Neural progenitor cell (in vitro differentiated cells): Measurements from ENCODE around the gene RELN. TPM values are rescaled to one million over a fixed set of nuclear protein-coding genes. Genes with fewer than 3 reads are reported as not detected.

Experiments
- DNase-seq: peaks from one replicate; pipeline ENCODE4 v3.0.0-alpha.2; 2016; ENCODE audit warnings: low spot score
- H2AFZ ChIP-seq: fragments of 200-600 bp; sonication (generic); replicated peaks from 2 replicates; pipeline ENCODE4 v1.6.1; 2016; ENCODE audit warnings: antibody characterized with exemption
- H3F3A ChIP-seq: fragments of 200-600 bp; sonication (generic); 2 replicates; pipeline ENCODE4 v1.6.1; 2016; ENCODE audit warnings: antibody characterized with exemption, low read depth
- H3K27ac ChIP-seq: fragments of 200-600 bp; sonication (generic); 2 replicates; pipeline ENCODE4 v1.5.1; 2016; ENCODE audit warnings: mild to moderate bottlenecking
- H3K27me3 ChIP-seq: fragments of 200-600 bp; sonication (generic); 2 replicates; pipeline ENCODE4 v1.6.1; 2016; ENCODE audit warnings: mild to moderate bottlenecking, moderate library complexity
- H3K36me3 ChIP-seq: fragments of 200-600 bp; sonication (generic); 2 replicates; pipeline ENCODE4 v1.5.1; 2016
- H3K4me1 ChIP-seq: fragments of 200-600 bp; sonication (generic); 2 replicates; pipeline ENCODE4 v1.6.1; 2016; ENCODE audit warnings: mixed run types
- H3K4me2 ChIP-seq: fragments of 200-600 bp; sonication (generic); 2 replicates; pipeline ENCODE4 v1.6.1; 2016
- H3K4me3 ChIP-seq: fragments of 200-600 bp; sonication (generic); 2 replicates; pipeline ENCODE4 v1.5.1; 2016
- H3K79me2 ChIP-seq: fragments of 200-600 bp; sonication (generic); 2 replicates; pipeline ENCODE4 v1.6.1; 2016; ENCODE audit warnings: low read depth
- H3K9ac ChIP-seq: fragments of 200-600 bp; sonication (generic); 2 replicates; pipeline ENCODE4 v1.6.1; 2016
- H3K9me3 ChIP-seq: fragments of 200-600 bp; sonication (generic); 2 replicates; pipeline ENCODE4 v1.5.1; 2016; ENCODE audit warnings: low read depth
- H4K20me1 ChIP-seq: fragments of 200-600 bp; sonication (generic); 2 replicates; pipeline ENCODE4 v1.6.1; 2016; ENCODE audit warnings: low read depth
- H3K27ac Mint-ChIP-seq: 3 replicates; pipeline ENCODE4 v1.8.0; 2021; ENCODE audit warnings: mixed read lengths
- H3K27me3 Mint-ChIP-seq: 2 replicates; pipeline ENCODE4 v1.8.0; 2022; ENCODE audit warnings: low read depth, mild to moderate bottlenecking, inconsistent platforms, moderate library complexity, mixed read lengths; ENCODE audit not compliant: insufficient read depth
- H3K36me3 Mint-ChIP-seq: 3 replicates; pipeline ENCODE4 v1.8.0; 2021; ENCODE audit warnings: mixed read lengths
- H3K4me1 Mint-ChIP-seq: 3 replicates; pipeline ENCODE4 v1.8.0; 2021; ENCODE audit warnings: mixed read lengths
- H3K4me3 Mint-ChIP-seq: 3 replicates; pipeline ENCODE4 v1.8.0; 2021; ENCODE audit warnings: mild to moderate bottlenecking, moderate library complexity, mixed read lengths
- H3K9me3 Mint-ChIP-seq: 3 replicates; pipeline ENCODE4 v1.8.0; 2020; ENCODE audit warnings: mixed read lengths
- CTCF ChIP-seq: fragments of 200-600 bp; sonication (generic); IDR thresholded peaks from 2 replicates; pipeline ENCODE4 v1.5.1; 2017; ENCODE audit warnings: antibody characterized with exemption, mild to moderate bottlenecking
- EZH2 ChIP-seq: fragments of 200-600 bp; sonication (generic); IDR thresholded peaks from 2 replicates; pipeline ENCODE4 v1.6.1; 2017; ENCODE audit warnings: antibody characterized with exemption, mild to moderate bottlenecking, moderate library complexity
- EZH2phosphoT487 ChIP-seq: fragments of 200-600 bp; sonication (generic); IDR thresholded peaks from 2 replicates; pipeline ENCODE4 v1.6.1; 2017; ENCODE audit warnings: antibody characterized with exemption
- total RNA-seq: library from RNA; depleted of rRNA; stranded (reverse); fragments of >200 nt; gene quantifications from 2 replicates; pipeline ENCODE4 v1.2.3, GENCODE V29; 2015; ENCODE audit warnings: low replicate concordance

Gene RELN
- total RNA-seq, 1 donor from 2014 or later, result 0.02 TPM

GRCh38 chr7:103542470-103542869, 447.0 kb downstream of the RELN start:
- Histone ChIP-seq H4K20me1 (no peaks in the 10 kb centered on the region), H3K27ac (no peak overlapping the region), H3K36me3 (no peaks in the 10 kb centered on the region), H3K4me2 (no peak overlapping the region), H3K4me3 (no peak overlapping the region), H3K79me2 (no peaks in the 10 kb centered on the region), H3K4me1 (no peaks in the 10 kb centered on the region), H3K9ac (no peak overlapping the region), H3F3A (no peaks in the 10 kb centered on the region), H2AFZ (no peak overlapping the region), H3K27me3 (no peaks in the 10 kb centered on the region), H3K9me3 (no peaks in the 10 kb centered on the region)
- Mint-ChIP-seq H3K27ac (no peak overlapping the region), H3K4me3 (no peak overlapping the region), H3K36me3 (no peaks in the 10 kb centered on the region), H3K9me3 (peaks cover 2% of the 10 kb centered on the region), H3K27me3 (peaks cover 3% of the 10 kb centered on the region), H3K4me1 (peaks cover 6% of the 10 kb centered on the region)
- TF ChIP-seq CTCF (no peak), EZH2 (no peak), EZH2phosphoT487 (no peak)
- no peak for DNase-seq

- Histone ChIP-seq H2AFZ (no peak overlapping the region), H3K9me3 (no peaks in the 10 kb centered on the region), H3K27ac (no peak overlapping the region), H3K79me2 (no peaks in the 10 kb centered on the region), H3K4me1 (no peaks in the 10 kb centered on the region), H4K20me1 (no peaks in the 10 kb centered on the region), H3K27me3 (no peaks in the 10 kb centered on the region), H3K9ac (no peak overlapping the region), H3K36me3 (no peaks in the 10 kb centered on the region), H3K4me3 (no peak overlapping the region), H3F3A (no peaks in the 10 kb centered on the region), H3K4me2 (no peak overlapping the region)
- no peak for DNase-seq
- Mint-ChIP-seq H3K27me3 (peaks cover 5% of the 10 kb centered on the region), H3K36me3 (no peaks in the 10 kb centered on the region), H3K27ac (no peak overlapping the region), H3K4me1 (peaks cover 6% of the 10 kb centered on the region), H3K9me3 (peaks cover 2% of the 10 kb centered on the region), H3K4me3 (no peak overlapping the region)
- no peak for TF ChIP-seq EZH2
- TF ChIP-seq CTCF, result no peak
- no peak for TF ChIP-seq EZH2phosphoT487
Measured at GRCh38 chr7:103541947-103542346, 447.5 kb downstream of the RELN start.

- Mint-ChIP-seq H3K4me3 (no peak overlapping the region), H3K27me3 (peaks cover 5% of the 10 kb centered on the region), H3K36me3 (no peaks in the 10 kb centered on the region), H3K9me3 (peaks cover 2% of the 10 kb centered on the region), H3K4me1 (peaks cover 6% of the 10 kb centered on the region), H3K27ac (no peak overlapping the region)
- Histone ChIP-seq H3K9me3 (no peaks in the 10 kb centered on the region), H3K27me3 (no peaks in the 10 kb centered on the region), H3K36me3 (no peaks in the 10 kb centered on the region), H3K79me2 (no peaks in the 10 kb centered on the region), H3K27ac (no peak overlapping the region), H3K4me1 (no peaks in the 10 kb centered on the region), H3K9ac (no peak overlapping the region), H3K4me3 (no peak overlapping the region), H2AFZ (no peak overlapping the region), H3F3A (no peaks in the 10 kb centered on the region), H3K4me2 (no peak overlapping the region), H4K20me1 (no peaks in the 10 kb centered on the region)
- no peak for DNase-seq
- TF ChIP-seq EZH2phosphoT487 (no peak), CTCF (no peak), EZH2 (no peak)
Measured at GRCh38 chr7:103541026-103541425, 448.4 kb downstream of the RELN start.
